GM19452 (cell line): Measurements from ENCODE around the gene TMPRSS11B.
"Not testable (repeated sequence)": the region's sequence is repeated elsewhere in the genome, so short reads cannot be mapped to it uniquely, and the experiment has no call there.

ENCODE experiments used
- ATAC-seq: cut with Tn5 transposase; IDR thresholded peaks from one replicate; pipeline ENCODE4 v1.9.1; 2021; ENCODE audit not compliant: unreplicated experiment

The TMPRSS11B gene

DNA sequence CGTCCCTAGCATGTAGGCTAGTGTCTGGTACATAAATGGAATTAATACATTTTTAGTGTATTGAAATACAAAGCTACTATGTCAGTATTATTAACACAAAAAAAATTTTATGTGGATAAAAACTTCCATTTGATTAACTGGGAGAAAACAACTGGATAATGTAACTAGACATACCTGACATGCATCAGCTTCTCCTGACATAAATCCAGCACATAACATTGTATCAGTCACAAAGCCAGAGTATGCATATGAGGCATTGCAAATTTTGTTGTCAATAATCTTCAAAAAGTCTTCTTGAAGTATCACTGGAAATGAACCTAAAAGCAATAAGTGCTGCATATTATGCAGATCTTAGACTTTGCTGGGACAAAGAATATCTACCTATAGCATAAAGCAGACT is 16.9 kb downstream of the TMPRSS11B start:
- no peak for ATAC-seq

DNA sequence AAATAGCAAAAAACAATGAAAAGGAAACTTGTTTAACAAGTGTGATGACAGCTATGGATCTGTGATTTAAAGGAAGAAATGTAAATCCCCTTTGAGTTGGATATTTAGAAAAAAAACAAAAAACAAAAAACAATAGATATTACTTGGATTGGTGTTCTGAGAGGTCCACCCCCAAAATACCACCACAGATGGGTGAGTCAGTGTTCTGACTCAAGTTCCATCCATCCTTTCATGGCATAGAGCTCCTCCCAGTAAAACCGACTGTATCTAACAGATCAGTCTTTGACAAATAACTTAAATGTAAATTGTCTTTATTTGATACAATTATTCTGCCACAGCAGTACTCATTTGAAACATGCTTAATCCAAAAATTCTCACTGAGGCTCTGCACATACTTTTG is 27.4 kb downstream of the TMPRSS11B start:
- no peak for ATAC-seq

DNA sequence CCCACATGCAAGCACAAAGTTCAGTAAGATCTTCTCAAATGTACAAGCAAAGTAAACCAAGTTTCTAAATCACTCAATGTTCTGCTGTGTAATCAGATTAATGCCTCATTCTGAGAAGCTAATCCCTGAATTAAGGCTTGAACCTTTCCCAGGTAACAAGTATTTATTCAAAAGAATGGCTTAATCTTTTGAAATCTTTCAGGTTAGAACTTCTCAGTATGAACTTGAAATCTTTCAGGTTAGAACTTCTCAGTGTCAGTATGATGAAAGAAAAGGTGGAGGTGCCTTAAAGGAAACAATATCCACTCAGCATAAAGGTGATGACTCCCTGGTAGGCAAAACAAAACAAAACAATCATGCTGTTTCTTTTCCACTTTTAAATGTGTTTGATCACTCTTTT is 29.0 kb downstream of the TMPRSS11B start:
- ATAC-seq = no peak

DNA sequence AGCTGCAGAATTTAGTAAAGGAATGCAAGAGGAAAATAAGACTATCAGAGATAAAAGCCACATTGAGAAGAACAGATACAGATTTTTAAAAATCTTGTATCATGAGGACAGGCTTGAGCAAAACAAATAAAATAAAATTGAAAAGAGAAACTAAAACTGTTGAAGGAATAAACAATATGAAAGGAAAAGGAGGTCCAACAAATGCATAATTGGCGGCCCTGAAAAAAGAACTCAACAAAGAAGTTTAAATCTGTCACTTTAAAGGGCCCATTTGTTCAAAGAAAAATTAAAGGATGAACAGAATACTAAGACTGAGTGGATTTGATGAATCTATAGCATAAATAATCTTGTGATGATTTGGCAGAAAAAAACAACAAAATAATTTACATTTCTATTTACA is 36.5 kb downstream of the TMPRSS11B start:
- no peak for ATAC-seq

DNA sequence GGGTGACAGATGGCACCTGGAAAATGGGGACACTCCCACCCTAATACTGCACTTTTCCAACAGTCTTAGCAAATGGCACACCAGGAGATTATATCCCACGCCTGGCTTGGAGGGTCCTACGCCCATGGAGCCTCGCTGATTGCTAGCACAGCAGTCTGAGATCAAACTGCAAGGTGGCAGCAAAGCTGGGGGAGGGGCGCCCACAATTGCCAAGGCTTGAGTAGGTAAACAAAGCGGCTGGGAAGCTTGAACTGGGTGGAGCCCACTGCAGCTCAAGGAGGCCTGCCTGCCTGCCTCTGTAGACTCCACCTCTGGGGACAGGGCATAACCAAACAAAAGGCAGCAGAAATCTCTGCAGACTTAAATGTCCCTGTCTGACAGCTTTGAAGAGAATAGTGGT is 51.2 kb downstream of the TMPRSS11B start:
- not testable (repeated sequence) for ATAC-seq

DNA sequence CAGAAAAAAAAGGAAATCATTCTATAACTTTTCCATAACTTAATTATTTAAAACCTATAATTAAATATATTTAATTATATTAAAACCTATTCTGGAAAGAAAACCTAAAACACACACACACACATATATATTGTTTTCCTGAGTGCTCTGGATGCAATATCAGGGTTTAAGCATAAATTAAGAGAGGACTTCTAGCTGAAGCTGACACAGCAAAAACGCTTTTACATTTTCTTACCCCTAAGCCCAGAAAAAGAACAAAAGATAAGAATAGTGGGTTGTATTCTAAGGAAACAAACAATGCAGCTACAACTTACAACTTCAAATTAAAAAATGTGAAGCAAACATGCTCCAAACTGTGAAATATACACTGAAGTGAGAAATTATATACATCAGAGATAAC is 52.3 kb downstream of the TMPRSS11B start:
- no peak for ATAC-seq

DNA sequence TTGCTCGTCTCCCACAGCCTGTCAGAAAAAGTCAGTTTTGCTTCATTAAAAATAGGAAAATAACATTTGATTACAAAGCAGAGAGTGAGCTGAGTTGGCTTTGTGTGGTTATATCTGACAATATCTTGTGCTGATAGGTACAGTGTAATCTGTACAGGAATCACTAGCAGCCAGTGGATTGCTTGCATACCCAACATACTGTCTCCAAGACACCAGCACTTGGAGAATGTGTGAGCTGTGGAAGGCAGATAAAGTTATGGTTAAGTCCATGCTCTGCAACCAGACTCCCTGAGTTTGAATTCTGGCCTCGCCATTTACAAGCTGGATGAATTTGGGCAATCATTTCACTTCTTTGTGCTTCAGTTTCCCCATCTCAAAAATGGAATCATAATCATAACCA is 58.3 kb downstream of the TMPRSS11B start:
- ATAC-seq = no peak

DNA sequence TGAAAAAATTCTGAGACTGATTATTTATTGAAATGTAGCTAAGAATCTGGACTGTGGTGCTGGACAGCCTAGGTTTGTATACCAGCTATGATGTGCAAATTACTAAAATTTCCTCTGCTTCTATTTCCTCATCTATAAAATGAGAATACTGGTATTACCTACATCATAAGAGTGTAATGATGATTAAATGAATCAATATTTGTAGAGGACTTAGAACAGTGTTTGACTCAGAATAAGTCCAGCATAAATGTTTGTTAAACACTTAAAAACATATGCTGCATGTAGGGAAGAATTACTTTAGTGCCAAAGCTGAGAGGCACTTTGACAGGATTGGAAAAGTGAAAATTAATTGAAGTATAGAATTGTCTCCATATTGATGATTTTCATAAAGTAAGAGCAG is 60.6 kb downstream of the TMPRSS11B start:
- no peak for ATAC-seq

DNA sequence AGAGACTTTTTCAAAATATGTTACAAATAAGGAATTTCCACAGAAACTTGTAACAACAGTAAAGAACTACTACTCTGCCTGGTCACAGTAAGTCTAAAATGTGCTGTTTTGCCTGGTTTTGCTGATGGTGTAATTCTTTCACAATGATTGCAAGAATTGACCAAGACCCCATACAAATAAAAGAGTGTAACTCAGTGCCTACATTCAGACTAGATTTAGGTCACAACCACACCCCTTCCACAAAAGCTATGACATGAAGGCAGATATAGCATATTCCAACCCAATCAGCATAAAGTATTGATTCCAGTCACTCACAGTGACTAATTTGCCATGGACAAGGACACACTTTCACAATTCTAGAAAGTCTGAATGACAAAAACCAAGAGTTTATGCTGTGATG is 62.1 kb downstream of the TMPRSS11B start:
- ATAC-seq = no peak

DNA sequence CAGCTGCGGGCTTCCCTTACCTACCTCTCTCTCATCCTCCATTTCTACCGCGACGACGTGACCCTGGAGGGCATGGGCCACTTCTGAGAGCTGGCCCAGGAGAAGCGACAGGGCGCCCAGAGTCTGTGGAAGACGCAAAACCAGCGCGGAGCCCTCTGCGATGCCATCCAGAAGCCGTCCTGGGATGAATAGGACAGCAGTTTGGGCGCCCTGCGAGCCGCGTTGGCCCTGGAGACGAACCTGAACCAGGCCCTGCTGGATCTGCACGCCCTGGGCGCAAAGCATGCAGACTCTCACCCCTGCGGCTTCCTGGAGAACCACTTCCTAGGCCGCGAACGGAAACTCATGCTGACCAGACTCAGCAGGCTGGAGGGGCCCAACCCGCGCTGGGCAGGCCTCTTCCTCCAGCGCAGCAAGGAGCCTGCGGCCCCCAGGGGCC is 63.1 kb downstream of the TMPRSS11B start:
- ATAC-seq = no peak

DNA sequence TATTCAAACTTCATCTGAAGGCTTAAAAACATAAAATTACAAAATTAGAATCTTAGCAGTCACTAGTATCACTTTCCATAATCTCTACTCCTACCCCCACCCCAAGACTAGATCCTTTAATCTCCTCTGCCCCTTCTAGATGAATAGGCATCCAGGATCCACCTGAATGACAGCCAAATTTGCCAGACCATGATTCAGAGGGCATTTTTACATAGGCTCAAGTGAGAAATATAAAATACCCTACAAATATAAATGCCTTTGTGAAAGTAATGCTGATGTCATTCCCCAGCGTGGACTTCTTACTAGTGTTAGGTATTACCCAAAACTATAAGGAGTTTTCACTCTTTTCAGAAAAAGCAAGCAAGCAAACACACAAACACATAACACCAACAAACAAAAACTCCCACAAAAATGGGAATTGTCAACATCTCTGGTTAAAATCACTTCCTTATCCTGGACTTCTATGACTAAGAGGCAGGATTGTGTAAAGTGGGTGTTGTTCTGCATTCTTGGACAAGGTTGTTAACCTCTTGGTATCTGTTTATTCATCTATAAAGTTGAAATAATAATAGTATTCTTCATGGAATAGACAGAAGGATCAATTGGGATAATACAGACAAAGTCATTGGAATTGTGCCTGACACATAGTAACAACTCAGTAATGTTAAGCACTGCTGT is 64.5 kb downstream of the TMPRSS11B start:
- ATAC-seq = no peak

DNA sequence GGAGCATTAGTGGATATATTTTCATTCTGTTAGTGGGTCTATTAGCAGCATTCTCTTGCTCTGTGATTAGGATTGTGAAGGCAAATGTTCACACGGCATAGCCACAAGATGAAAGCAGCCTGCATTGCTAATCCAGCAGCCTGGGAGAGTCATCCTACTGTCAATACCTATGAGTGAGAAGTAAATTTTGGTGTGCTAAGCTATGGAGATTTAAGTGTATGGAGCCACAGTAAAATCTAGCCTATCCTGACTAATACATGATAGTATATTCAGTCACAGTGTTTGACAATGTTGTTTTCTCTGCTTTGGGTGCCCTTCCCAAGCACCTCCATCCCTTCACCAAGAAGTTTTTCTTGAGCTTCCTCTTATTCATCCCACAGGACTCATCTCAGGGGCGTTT is 68.6 kb downstream of the TMPRSS11B start:
- ATAC-seq = no peak
